Measurements from ENCODE around the gene VN1R5. TPM values are rescaled to one million over a fixed set of nuclear protein-coding genes. Genes with fewer than 3 reads are reported as not detected.
"Not testable (repeated sequence)": the region's sequence is repeated elsewhere in the genome, so short reads cannot be mapped to it uniquely, and the experiment has no call there.

VN1R5 gene
- total RNA-seq, 1 experiment from 2014 or later: not detected

- DNase-seq (ENCODE audit: low read depth): no peak
These were observed 17.1 kb downstream of the VN1R5 start for GRCh38 chr1:247273013-247273412.

- no peak for DNase-seq (ENCODE audit: low read depth)
These were observed 18.9 kb downstream of the VN1R5 start for GRCh38 chr1:247274605-247275256.

GRCh38 chr1:247277191-247277590 lies 21.3 kb downstream of the VN1R5 start:
- DNase-seq (ENCODE audit: low read depth): no peak

- DNase-seq (ENCODE audit: low read depth): peak; percentile 41
These were observed 25.2 kb downstream of the VN1R5 start for GRCh38 chr1:247281001-247281574.

DNA sequence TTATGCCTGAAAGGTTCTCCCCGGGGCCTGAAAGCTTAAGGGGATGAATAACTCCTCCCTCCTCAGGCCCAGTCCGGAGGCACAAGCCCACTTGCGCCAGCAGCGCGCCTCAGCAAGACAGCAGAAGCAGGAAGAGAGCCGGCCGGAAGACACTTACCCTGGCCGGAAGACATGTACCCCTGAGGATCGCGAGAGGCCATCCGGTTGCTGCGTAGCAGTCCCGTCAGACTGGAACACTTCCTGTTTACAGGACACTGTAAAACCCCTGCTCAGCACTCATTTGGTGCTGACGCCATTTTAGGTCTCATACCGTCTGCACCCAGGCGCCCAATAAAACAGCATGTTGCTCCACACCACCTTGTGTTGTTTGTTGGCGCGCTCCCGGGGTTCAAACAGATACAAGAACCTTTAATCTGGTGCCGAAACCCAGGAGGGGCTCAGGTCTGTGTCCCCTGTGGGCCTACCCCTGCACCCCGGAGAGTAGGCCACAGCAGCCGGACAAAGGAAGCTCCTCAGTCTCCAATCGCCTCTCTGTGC lies 30.3 kb downstream of the VN1R5 start:
- no peak for DNase-seq (ENCODE audit: low read depth)

DNA sequence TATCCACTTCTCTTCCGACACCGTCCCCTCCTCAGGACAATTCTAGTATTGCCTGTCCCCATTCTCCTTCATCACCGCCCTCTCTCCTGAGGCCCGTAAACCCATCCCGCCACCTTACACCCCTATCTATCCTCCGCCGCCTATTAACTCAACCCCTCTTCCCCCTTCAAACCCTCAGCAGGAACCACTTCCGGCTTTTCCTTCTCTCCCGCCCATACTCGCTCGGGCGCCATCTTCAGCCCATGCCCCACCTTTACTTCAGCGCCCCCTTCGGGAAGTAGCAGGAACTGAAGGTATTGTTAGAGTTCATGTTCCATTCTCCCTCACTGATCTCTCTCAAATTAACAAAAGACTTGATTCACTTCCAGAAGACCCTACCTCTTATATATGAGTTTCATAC lies 31.6 kb downstream of the VN1R5 start:
- no peak for DNase-seq (ENCODE audit: low read depth)

DNA sequence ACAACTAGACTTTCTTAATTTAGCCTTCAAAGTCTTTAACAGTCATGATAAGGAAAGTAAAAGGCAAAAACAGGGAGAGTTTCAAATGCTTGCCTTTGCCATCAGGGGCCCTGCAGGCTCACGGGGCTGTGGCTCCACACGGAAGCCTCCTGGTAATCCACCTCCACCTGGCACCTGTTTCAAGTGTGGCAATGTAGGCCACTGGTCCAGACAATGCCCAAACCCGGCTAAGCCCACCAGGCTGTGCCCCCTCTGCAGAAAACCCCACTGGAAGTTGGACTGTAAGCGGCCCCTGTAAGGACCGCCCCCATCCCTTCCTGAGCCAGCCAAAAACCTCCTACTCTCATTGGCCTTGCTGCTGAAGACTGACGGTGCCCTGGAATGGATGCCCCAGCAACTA lies 32.5 kb downstream of the VN1R5 start:
- DNase-seq (ENCODE audit: low read depth): no peak

GRCh38 chr1:247289274-247289892 lies 33.5 kb downstream of the VN1R5 start:
- not testable (repeated sequence) for DNase-seq (ENCODE audit: low read depth)

DNA sequence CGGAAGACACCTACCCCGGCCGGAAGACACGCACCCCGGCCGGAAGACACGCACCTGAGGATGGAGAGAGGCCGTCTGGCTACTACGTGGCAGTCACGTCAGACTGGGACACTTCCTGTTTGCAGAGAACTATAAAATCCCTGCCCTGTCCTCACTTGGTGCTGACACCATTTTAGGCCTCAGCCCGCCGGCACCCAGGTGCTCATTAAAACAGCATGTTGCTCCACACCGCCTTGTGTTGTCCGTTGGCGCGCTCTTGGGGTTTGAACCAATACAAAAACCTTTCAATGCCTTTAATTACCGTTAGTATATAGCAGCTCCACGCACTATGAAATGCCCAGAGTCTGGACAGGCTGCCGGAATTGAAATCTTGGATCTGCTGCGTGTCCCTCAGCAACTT lies 34.7 kb downstream of the VN1R5 start:
- no peak for DNase-seq (ENCODE audit: low read depth)

- DNase-seq (ENCODE audit: low read depth): no peak
These were observed 35.3 kb downstream of the VN1R5 start for GRCh38 chr1:247291161-247291560.

DNA sequence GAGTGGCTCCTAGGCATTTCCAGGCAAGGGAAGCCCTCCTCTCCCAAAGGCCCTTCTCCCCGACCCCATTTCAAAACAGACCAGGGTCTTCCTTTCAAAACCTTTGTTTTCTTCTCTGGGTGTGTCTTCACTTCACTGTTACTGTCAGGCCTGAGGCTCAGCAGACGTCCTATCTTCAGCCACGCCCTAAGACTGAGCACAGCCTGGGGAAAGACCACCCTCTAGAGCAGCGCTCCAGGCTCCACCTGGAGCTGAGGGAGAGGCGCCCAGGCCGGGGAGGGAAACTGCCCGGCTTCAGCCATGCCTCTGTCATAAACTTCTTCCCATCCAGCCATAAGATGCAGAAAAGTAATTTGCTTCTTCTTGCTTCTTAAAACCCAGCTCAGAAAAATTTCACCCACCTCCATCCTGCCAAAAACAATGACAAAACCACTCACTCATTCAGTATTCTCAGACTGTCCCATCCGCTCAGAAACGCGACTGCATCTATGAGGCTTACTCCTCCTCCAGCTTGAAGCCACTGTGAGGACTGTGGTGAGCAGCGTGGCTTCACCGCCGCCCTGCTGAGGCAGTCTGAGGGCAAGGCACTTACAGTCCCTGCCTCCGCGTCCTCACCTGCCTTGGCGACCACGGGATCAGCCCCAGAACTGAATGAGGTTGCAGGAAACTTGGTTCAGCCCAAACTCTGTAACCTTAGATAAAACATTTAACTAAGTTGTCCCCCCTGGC lies 36.1 kb downstream of the VN1R5 start:
- no peak for DNase-seq (ENCODE audit: low read depth)

DNA sequence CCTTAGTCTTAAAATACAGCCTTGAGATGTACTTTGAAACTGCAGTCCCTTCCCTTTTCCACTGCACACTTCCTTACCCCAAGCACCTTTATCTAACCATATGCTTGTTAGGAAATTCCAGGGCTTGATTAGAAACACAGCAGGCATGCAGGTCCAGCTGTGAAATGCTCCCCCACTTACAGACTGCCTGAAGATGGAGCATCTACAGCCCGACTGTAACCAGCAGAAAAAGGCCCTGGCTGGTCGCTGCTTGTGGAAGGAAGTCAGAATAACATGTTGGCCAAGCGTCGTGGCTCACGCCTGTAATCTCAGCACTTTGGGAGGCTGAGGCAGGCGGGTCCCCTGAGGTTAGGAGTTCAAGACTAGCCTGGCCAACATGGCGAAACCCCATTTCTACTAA lies 37.2 kb downstream of the VN1R5 start:
- peak; percentile 63 for DNase-seq (ENCODE audit: low read depth)

DNA sequence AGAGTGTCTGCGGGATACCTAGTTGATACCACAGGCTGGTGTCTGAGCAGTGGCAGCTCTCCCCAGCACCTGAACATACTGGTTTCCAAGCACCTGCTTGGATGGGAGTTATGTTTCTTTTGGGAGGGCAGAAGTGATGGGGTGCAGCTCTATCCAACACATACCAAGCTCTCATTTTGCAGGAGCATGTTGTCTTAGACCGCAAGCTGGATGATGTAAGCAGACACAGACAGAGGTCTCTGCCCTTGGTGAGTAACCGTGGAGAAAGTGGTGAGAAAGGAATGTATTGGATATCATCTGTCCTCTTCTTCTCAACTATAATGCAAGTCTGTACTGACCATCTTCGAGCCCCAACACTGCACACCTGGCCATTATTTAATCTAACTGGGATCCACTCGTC lies 38.4 kb downstream of the VN1R5 start:
- DNase-seq (ENCODE audit: low read depth): peak; percentile 85

DNA sequence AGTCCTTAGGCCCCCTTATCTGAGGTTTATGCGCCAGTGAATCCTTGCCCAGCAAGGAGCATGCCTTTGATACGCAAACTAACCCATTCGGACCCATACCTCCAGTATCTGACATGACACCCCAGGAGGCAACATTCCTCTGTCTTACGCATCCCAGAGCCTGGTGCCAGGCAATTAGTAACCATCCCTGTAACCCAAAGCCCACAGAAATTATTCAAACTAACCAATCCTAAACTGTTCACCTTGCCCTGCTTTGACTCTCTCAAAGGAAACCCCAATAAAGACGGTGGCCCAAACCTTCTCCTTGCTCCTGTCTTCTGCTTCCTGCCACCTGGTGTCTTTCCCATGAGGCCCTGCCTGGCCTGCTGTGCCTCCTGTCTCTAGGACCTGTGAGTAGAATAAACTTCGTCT lies 39.4 kb downstream of the VN1R5 start:
- DNase-seq (ENCODE audit: low read depth): peak; percentile 91

GRCh38 chr1:247295746-247296145 lies 39.9 kb downstream of the VN1R5 start:
- DNase-seq (ENCODE audit: low read depth): peak; percentile 34

GRCh38 chr1:247296599-247297180 lies 40.8 kb downstream of the VN1R5 start:
- no peak for DNase-seq (ENCODE audit: low read depth)

- no peak for DNase-seq (ENCODE audit: low read depth)
These were observed 41.6 kb downstream of the VN1R5 start for GRCh38 chr1:247297263-247298123.

- DNase-seq (ENCODE audit: low read depth): no peak
These were observed 42.2 kb downstream of the VN1R5 start for GRCh38 chr1:247298124-247298481.

- no peak for DNase-seq (ENCODE audit: low read depth)
These were observed 42.8 kb downstream of the VN1R5 start for GRCh38 chr1:247298701-247299100.

DNA sequence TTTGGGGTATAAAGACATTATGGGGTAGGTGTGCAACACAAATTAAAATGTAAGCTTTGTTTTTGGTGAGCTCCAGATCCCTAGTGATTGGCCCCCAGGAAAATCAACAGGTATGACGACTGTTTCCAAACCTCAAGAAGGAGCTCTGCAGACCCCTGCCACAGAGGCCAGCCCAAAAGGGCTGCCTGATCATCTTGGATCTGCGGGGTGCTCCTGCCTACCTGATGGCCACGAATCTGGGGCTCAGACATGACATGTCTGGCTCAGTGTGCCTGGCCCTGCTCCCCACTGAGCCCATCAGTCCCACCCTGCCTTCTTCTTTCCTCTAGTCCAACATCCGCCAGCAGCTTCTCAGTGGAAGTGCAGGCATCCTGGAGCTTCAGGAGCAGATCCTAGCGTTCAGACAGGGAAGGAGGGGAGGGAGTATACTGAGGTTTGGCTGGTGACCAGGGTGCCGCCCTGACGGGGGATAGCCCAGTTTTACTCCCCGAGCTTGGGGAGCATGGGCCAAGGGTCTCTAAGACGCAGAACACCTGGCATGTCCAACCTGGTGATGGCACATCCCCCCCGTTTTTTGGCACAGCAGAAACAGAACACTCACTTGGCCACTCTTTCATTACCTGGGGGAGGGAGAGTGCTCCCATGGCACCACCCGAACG lies 44.0 kb downstream of the VN1R5 start:
- no peak for DNase-seq (ENCODE audit: low read depth)
